ENCODE measurements around the gene BCS1L. TPM values are rescaled to one million over a fixed set of nuclear protein-coding genes. Genes with fewer than 3 reads are reported as not detected.

BCS1L gene
- total and polyA plus RNA-seq, 9 of the 15 experiments (the other 6 are each of a cell fraction or from before 2014, with no cell fraction given), result 37.6 to 103 (median 56.7) TPM

- no peak for TF ChIP-seq ZNF23 (CRISPR knock-in tag; IDR thresholded peaks at IDR 0.05)
- no peak for TF ChIP-seq PREB (CRISPR knock-in tag; IDR thresholded peaks at IDR 0.05)
- no peak for TF ChIP-seq MITF (IDR thresholded peaks at IDR 0.05)
- no peak for TF ChIP-seq PBX2 (CRISPR knock-in tag; IDR thresholded peaks at IDR 0.05; ENCODE audit: low read depth)
- TF ChIP-seq PBX2 (tag; conservative IDR thresholded peaks at IDR 0.05; ENCODE audit: low read depth), result no peak
- peak; percentile 68; the same call in 1 of the 2 replicates for TF ChIP-seq NFRKB (IDR thresholded peaks at IDR 0.05; ENCODE audit: low read depth)
- TF ChIP-seq BACH1 (tag; IDR thresholded peaks at IDR 0.05), result no peak
- peak; percentile 96 for TF ChIP-seq ZBTB40 (IDR thresholded peaks at IDR 0.05)
- TF ChIP-seq ZBTB40 (CRISPR knock-in tag; IDR thresholded peaks at IDR 0.05), result no peak
These were observed 12.4 kb downstream of the BCS1L start, which contains the start of the genes RNF25 and STK36 (continued) for GRCh38 chr2:218671654-218672566.

Measured in K562 (cell line).